Measurements from ENCODE around the gene EYA4.

- TF ChIP-seq CTCF (IDR thresholded peaks at IDR 0.05) (no peak), POLR2A (IDR thresholded peaks at IDR 0.05) (no peak)
Measured at GRCh38 chr6:133245007-133245406, 3.9 kb downstream of the EYA4 start.

Data from esophagus squamous epithelium (tissue), 4 donors.